HCT116 (cell line): ENCODE data around the gene PPDPF. TPM values are rescaled to one million over a fixed set of nuclear protein-coding genes. Genes with fewer than 3 reads are reported as not detected.

Experiments used
- ATAC-seq: fragments of 200-7000 bp; cut with Tn5 transposase; 2 replicates; pipeline ENCODE4 v1.9.1; 2020; ENCODE audit warnings: mild to moderate bottlenecking, moderate library complexity
- BruUV-seq: library from RNA; stranded (reverse); fragments of 400-500 nt; replicated peaks from 2 replicates; lab custom pipeline; 2021; lab: Mats Ljungman, UMichigan
- CTCF ChIA-PET: fragments of 300-600 bp; sonication (Branson Sonifier 250); formaldehyde crosslinking; loops from one replicate; lab custom pipeline; 2021; ENCODE audit warnings: antibody characterized with exemption; lab: Charles Lee
- POLR2A ChIA-PET: fragments of 300-600, 350-600 bp; sonication (Branson Sonifier 250); formaldehyde crosslinking; loops from one replicate; lab custom pipeline; 2021; ENCODE audit warnings: antibody characterized with exemption; lab: Charles Lee
- RAD21 ChIA-PET, 2 experiments: fragments of 300-600 bp; sonication (Branson Sonifier 250); formaldehyde crosslinking; loops; one replicate each; lab custom pipeline; 2023; ENCODE audit warnings: low total read pairs in 2 of 2; ENCODE audit not compliant: uncharacterized antibody in 2 of 2, unreplicated experiment in 2 of 2, low non-redundant PET in 1 of 2; lab: Charles Lee
- DNase-seq: peaks from one replicate; pipeline ENCODE4 v3.0.0-alpha.2; 2010; ENCODE audit warnings: low read depth, low spot score
- H2AFZ ChIP-seq: fragments of 200-600 bp; shearing (Covaris generic), sonication (generic); 2 replicates; pipeline ENCODE4 v1.6.1; 2017; ENCODE audit warnings: low read depth, mixed run types, mixed read lengths, antibody characterized with exemption, low read length; ENCODE audit not compliant: poor library complexity, severe bottlenecking
- H3K27ac ChIP-seq: 2 replicates; pipeline ENCODE4 v1.5.1; 2012; ENCODE audit warnings: low read depth, low read length
- H3K27me3 ChIP-seq: fragments of 200-600 bp; sonication (generic); 2 replicates; pipeline ENCODE4 v1.6.1; 2016; ENCODE audit warnings: mixed run types, low read length, mixed read lengths; ENCODE audit not compliant: insufficient read depth
- H3K36me3 ChIP-seq, 2 experiments: fragments of 200-500 bp in 1 of 2; fragments of 200-600 bp in 1 of 2; sonication (Bioruptor generic) in 1 of 2; sonication (generic) in 1 of 2; 2 replicates each; pipeline versions ENCODE4 v1.5.1 to v1.6.1; 2014 to 2016; ENCODE audit warnings: low read length in 2 of 2, inconsistent platforms in 1 of 2, mixed read lengths in 1 of 2, mixed run types in 1 of 2; ENCODE audit not compliant: insufficient read depth in 2 of 2, control insufficient read depth in 1 of 2
- H3K4me1 ChIP-seq, 2 experiments: fragments of 200-600 bp in 1 of 2; sonication (generic) in 1 of 2; 2 replicates each; pipeline versions ENCODE4 v1.5.1 to v1.6.1; 2012 to 2017; ENCODE audit warnings: low read length in 2 of 2, inconsistent platforms in 1 of 2, mild to moderate bottlenecking in 1 of 2, mixed read lengths in 1 of 2, mixed run types in 1 of 2, moderate library complexity in 1 of 2; ENCODE audit not compliant: insufficient read depth in 2 of 2, control insufficient read depth in 1 of 2
- H3K4me2 ChIP-seq: fragments of 200-600 bp; sonication (generic); 2 replicates; pipeline ENCODE4 v1.6.1; 2017; ENCODE audit warnings: mixed run types, low read length, mixed read lengths
- H3K4me3 ChIP-seq, 2 experiments: fragments of 200-600 bp in 1 of 2; sonication (generic) in 1 of 2; replicated peaks in 1 of 2; 2 replicates each; pipeline ENCODE4 v1.5.1; 2011 to 2016; ENCODE audit warnings: low read length in 2 of 2, control low read depth in 1 of 2, low read depth in 1 of 2, mild to moderate bottlenecking in 1 of 2, mixed read lengths in 1 of 2, mixed run types in 1 of 2
- H3K79me2 ChIP-seq: fragments of 200-600 bp; sonication (generic); 2 replicates; pipeline ENCODE4 v1.6.1; 2017; ENCODE audit warnings: mild to moderate bottlenecking, mixed run types, low read length, moderate library complexity, mixed read lengths; ENCODE audit not compliant: insufficient read depth
- H3K9ac ChIP-seq: fragments of 200-600 bp; sonication (generic); 2 replicates; pipeline ENCODE4 v1.6.1; 2016; ENCODE audit warnings: low read length, mixed read lengths
- H3K9me2 ChIP-seq: fragments of 200-600 bp; sonication (generic), shearing (Covaris generic); 2 replicates; pipeline ENCODE4 v1.6.1; 2017; ENCODE audit warnings: mixed run types, mild to moderate bottlenecking, moderate library complexity; ENCODE audit not compliant: insufficient read depth
- H3K9me3 ChIP-seq, 2 experiments: fragments of 200-500 bp in 1 of 2; fragments of 200-600 bp in 1 of 2; sonication (Bioruptor generic) in 1 of 2; sonication (generic) in 1 of 2; 2 replicates each; pipeline ENCODE4 v1.6.1; 2014 to 2017; ENCODE audit warnings: low read length in 2 of 2, mixed read lengths in 2 of 2, inconsistent platforms in 1 of 2, low read depth in 1 of 2, mild to moderate bottlenecking in 1 of 2, mixed run types in 1 of 2, moderate library complexity in 1 of 2; ENCODE audit not compliant: control insufficient read depth in 1 of 2, insufficient read depth in 1 of 2
- H4K20me1 ChIP-seq: fragments of 200-600 bp; sonication (generic), shearing (Covaris generic); 2 replicates; pipeline ENCODE4 v1.6.1; 2017; ENCODE audit warnings: mixed run types, mild to moderate bottlenecking, moderate library complexity; ENCODE audit not compliant: insufficient read depth
- FOSL1 ChIP-seq: IDR thresholded peaks from 2 replicates; pipeline ENCODE4 v1.6.1; 2012; ENCODE audit warnings: low read depth
- JUND ChIP-seq: IDR thresholded peaks from 2 replicates; pipeline ENCODE4 v1.6.1; 2012
- SRF ChIP-seq: IDR thresholded peaks from 2 replicates; pipeline ENCODE4 v1.6.1; 2012; ENCODE audit warnings: low read depth
- ZNF274 ChIP-seq: fragments of 200-500 bp; sonication (Bioruptor generic); IDR thresholded peaks from 2 replicates; pipeline ENCODE4 v1.6.1; 2014; ENCODE audit warnings: mild to moderate bottlenecking, low read depth, low read length, inconsistent platforms
- intact Hi-C: fragments of 100-400 bp; cut with micrococcal nuclease; formaldehyde crosslinking; loops from 2 replicates; pipeline ENCODE4 v1.10.0; 2022
- total RNA-seq: library from RNA; stranded (reverse); gene quantifications from one replicate; pipeline ENCODE4 v1.2.1, GENCODE V29; 2021; ENCODE audit not compliant: unreplicated experiment
- TF ChIP-seq, protein P1 (sequence below), 3 experiments: fragments of 200-600 bp in 1 of 3; sonication (generic) in 1 of 3; IDR thresholded peaks in 2 of 3; conservative IDR thresholded peaks in 1 of 3; 2 replicates each; pipeline ENCODE4 v1.5.1; 2012 to 2017; ENCODE audit warnings: low read depth in 2 of 3, low read length in 2 of 3, antibody characterized with exemption in 1 of 3, borderline replicate concordance in 1 of 3, control low read depth in 1 of 3, mild to moderate bottlenecking in 1 of 3, mixed read lengths in 1 of 3, mixed run types in 1 of 3, moderate library complexity in 1 of 3; ENCODE audit not compliant: insufficient read depth in 1 of 3

Gene PPDPF
- total RNA-seq, 1 experiment from 2014 or later, result 346 TPM

GRCh38 chr20:63564036-63564810, 43.7 kb downstream of the PPDPF start:
- ChIA-PET CTCF (no interaction called here), POLR2A (no interaction called here), RAD21 (no interaction called here)
- H4K20me1 ChIP-seq, result no peaks in the 10 kb centered on the region
- no peaks in the 10 kb centered on the region for H3K9me3 ChIP-seq
- no peaks in the 10 kb centered on the region for H3K27me3 ChIP-seq
- no peak overlapping the region for H3K4me3 ChIP-seq
- no peak for ATAC-seq
- H2AFZ ChIP-seq, result no peak overlapping the region
- no peaks in the 10 kb centered on the region; a peak in 3 of 4 replicates for H3K36me3 ChIP-seq
- H3K4me2 ChIP-seq, result no peak overlapping the region
- H3K9me2 ChIP-seq, result no peaks in the 10 kb centered on the region
- TF ChIP-seq FOSL1, result no peak
- no peak for TF ChIP-seq SRF
- no peak overlapping the region for H3K27ac ChIP-seq
- no peaks in the 10 kb centered on the region for H3K4me1 ChIP-seq
- H3K79me2 ChIP-seq, result no peaks in the 10 kb centered on the region
- no TSS peak for BruUV-seq
- no peak for DNase-seq
- intact Hi-C loops, result no loop called here
- H3K9ac ChIP-seq, result no peak overlapping the region

DNA sequence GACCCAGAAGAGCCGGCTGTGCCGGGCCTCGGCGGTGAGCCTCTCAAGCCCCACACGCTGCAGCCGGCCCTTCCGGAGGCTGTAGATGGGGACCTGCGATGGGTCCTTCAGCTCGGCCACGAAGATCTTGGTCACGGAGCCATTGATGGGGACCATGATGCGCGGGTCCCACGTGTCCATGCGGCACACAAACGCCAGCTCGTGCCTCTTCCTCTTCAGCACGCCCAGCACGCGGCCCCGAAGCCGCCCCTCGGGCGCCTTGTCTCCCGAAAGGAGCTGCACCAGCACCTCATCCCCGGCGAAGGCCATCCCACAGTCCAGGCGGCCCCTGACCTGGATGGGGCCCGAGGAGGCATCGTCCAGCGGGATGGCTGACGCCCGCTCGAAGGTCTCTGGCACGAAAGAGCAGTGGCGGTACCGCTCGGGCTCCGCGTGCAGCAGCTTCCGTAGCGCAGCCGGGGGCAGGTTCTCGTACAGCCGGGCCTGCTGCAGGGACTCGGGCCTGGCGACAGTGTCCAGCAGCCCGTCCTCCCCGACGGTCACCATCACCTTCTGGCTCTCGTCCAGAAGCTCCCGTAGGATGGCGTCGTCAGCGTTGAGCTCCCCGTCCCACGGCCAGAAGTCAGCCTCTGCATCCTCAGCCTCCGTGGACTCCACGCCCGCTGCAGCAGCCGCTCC, 44.6 kb downstream of the PPDPF start:
- Histone ChIP-seq H3K4me2 (no peak overlapping the region), H3K4me3 (no peak overlapping the region), H2AFZ (no peak overlapping the region), H4K20me1 (no peaks in the 10 kb centered on the region), H3K27me3 (no peaks in the 10 kb centered on the region), H3K9me3 (no peaks in the 10 kb centered on the region), H3K9ac (no peak overlapping the region), H3K79me2 (no peaks in the 10 kb centered on the region), H3K9me2 (no peaks in the 10 kb centered on the region), H3K4me1 (no peaks in the 10 kb centered on the region), H3K27ac (no peak overlapping the region), H3K36me3 (no peaks in the 10 kb centered on the region; a peak in 3 of 4 replicates)
- POLR2A ChIA-PET, result no interaction called here
- no peak for TF ChIP-seq ZNF274
- TF ChIP-seq JUND, result no peak
- TF ChIP-seq, protein P1, sequence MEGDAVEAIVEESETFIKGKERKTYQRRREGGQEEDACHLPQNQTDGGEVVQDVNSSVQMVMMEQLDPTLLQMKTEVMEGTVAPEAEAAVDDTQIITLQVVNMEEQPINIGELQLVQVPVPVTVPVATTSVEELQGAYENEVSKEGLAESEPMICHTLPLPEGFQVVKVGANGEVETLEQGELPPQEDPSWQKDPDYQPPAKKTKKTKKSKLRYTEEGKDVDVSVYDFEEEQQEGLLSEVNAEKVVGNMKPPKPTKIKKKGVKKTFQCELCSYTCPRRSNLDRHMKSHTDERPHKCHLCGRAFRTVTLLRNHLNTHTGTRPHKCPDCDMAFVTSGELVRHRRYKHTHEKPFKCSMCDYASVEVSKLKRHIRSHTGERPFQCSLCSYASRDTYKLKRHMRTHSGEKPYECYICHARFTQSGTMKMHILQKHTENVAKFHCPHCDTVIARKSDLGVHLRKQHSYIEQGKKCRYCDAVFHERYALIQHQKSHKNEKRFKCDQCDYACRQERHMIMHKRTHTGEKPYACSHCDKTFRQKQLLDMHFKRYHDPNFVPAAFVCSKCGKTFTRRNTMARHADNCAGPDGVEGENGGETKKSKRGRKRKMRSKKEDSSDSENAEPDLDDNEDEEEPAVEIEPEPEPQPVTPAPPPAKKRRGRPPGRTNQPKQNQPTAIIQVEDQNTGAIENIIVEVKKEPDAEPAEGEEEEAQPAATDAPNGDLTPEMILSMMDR (IDR thresholded peaks at IDR 0.05 in 2 of 3, conservative IDR thresholded peaks at IDR 0.05 in 1 of 3; ENCODE audit: borderline replicate concordance in 1 of 3, insufficient read depth in 1 of 3, low read depth in 2 of 3, low read length in 2 of 3), result no peak
- CTCF ChIA-PET, result no interaction called here
- intact Hi-C loops, result no loop called here
- no TSS peak for BruUV-seq
- DNase-seq, result no peak
- ATAC-seq, result no peak
- RAD21 ChIA-PET, result no interaction called here
